T follicular helper cell (primary cell): ENCODE data around the gene TADA3.

Experiments used
- DNase-seq: peaks from one replicate; pipeline ENCODE4 v3.0.0-alpha.2; 2020; ENCODE audit warnings: low read depth

The TADA3 gene

GRCh38 chr3:9809615-9810432 lies 17.6 kb upstream of the TADA3 start, which contains the start of gene TTLL3:
Gene TTLL3, plus strand, starts transcription at chr3:9810262. Its CDS starts 400 bp downstream, at chr3:9810662.
- DNase-seq, result peak; percentile 20

DNA sequence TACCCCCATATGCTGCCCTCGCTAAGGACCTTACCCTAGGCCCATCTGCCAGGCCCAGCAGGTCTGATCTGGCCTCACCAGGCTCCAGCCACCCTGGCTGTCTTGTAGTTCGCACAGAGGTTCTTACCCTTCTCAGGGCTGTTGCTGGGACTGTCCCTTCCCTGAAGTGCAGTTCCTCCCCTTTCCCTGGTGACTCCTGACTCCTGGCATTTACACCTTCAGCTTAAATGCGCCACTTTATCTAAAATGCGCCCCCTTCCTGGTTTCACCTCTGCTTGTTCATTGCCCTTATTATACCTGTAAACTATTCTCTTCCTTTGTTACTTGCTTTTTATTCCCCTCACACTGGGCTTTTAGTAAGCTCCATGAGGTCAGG lies 17.0 kb upstream of the TADA3 start:
- no peak for DNase-seq

GRCh38 chr3:9808345-9809037 lies 16.2 kb upstream of the TADA3 start:
- DNase-seq, result peak; percentile 24

DNA sequence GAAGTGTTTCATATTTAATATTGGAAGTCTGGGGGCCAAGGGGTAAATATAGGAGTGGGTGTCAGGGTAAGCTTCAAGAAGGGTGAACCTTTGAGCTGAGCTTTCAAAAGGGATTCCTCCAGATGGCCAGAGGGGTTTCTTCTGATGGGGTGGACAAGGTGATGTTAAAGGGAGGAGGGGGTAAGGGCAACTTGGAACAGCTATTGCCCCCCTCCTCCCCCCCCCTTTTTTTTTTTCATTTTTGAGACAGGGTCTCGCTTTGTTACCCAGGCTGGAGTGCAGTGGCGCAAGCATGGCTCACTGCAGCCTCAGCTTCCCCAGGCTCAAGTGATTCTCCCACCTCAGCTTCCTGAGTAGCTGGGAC lies 15.7 kb upstream of the TADA3 start:
- no peak for DNase-seq

GRCh38 chr3:9806688-9807589 lies 14.7 kb upstream of the TADA3 start:
- no peak for DNase-seq

- DNase-seq, result no peak
Measured at GRCh38 chr3:9806137-9806536, 13.9 kb upstream of the TADA3 start.

GRCh38 chr3:9804996-9805395 lies 12.7 kb upstream of the TADA3 start:
- no peak for DNase-seq

DNA sequence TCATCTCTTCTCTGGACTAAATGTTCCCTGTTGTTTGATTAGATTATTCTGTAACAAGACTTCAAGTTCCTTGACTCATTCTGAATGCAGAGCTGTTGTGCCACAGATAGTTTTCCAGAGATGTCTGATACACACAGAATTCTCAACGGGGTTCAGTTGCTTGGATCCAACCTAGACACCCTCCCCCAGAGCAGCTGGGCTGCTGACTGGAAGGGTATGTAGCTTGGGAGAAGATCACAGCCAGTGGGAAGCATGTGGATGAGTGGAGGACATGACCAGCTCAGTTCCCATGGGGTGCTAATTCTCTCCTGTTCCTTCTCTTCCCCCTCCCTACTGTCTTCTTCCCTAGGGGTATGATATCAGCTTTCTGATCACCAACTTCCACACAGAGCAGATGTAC lies 11.2 kb upstream of the TADA3 start:
- no peak for DNase-seq

DNA sequence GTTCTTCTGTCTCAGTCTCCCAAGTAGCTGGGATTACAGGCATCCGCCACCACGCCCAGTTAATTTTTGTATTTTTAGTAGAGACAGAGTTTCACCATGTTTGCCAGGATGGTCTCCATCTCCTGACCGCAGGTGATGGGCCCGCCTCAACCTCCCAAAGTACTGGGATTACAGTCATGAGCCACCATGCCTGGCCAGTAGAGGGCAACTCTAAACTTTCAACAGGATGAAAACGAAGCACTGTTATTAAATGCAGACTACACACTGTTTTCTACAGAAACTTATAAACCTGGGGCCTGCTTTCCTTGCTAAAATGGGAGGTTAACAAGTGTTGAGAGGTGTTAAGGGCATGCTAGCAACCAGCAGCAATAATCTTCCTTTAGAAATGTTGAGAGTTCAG lies 8.3 kb upstream of the TADA3 start:
- DNase-seq, result no peak

DNA sequence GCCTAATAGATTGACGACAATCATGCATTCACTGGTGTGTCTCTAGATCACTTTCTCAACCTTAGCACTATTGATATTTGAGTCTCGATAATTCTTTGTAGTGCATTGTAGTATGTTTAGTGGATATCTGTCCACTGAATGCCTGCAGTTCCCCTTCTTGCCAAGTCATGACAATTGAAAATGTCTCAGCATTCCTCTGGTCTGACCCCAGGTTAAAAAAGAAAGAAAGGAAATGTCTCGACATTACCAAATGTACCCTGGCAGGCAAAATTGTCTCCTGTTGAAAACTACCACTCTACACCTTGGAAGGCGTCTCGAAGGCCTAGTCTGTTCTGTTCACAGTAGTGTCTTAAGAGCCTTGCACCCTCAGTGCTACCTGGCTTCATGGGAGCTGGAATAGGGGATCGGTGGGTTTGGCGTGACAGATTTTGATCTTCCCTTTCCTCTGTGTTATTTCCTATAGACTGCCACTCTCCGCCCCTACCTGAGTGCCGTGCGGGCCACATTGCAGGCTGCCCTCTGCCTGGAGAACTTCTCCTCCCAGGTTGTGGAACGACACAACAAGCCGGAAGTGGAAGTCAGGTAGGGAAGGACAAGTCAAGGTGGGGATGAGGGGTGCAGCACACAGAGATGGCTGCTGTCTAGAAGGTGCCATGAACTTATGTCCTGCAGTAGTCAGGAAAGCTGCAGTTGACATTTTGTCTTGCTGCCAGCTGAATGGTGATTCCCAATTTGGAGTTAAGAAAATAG lies 5.1 kb upstream of the TADA3 start:
- no peak for DNase-seq

DNA sequence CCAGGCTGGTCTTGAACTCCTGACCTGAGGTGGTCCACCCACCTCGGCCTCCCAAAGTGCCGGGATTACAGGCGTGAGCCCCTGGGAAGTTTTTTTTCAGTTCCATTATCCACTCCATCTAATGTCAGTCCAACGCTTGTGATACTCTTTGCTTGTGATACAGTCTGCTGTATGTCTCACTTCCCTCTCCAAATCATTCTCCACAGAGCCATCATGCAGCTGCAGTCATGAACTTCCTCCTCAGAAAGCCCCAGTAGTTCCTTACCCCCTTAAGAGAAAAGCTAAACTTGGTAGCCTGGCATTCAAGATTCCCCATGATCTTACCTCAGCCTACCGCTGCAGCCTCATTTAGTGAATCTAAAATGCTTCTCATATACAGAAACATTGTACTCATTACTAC lies 2.9 kb upstream of the TADA3 start:
- no peak for DNase-seq

- no peak for DNase-seq
Measured at GRCh38 chr3:9794400-9794799, 2.1 kb upstream of the TADA3 start.

DNA sequence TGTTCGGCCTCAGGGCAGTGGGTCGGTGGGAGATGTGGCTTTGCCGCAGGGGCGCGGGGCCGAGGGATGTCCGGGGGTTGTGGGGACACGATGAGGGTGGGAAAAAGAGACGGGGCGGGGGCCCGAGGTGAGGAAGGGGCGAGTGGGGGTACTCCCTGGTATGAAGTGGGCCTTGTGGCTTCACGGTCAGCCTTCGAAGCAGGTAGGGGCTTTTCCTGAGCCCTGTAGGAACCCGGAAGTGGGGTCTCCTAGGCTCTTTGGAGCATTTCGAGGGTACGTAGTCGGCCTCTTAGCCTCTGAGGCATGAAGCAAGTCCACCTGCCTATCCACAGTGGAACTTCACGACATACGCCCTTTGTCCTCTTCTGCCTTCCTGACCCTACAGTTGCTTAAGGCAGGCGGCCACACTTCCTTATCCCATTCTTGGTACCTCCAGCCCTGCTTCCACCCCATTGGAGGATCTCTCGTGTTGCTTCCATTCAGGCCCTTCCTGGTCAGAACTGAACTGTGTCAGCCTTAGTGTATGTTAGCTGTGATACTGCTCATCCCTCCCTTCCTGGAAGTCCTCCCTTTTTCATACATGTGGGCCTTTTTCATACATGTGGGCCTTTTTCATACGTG lies 998 bp upstream of the TADA3 start:
- no peak for DNase-seq

- no peak for DNase-seq
Measured at GRCh38 chr3:9791790-9792404, 376 bp downstream of the TADA3 start.

GRCh38 chr3:9791127-9791526 lies 1.1 kb downstream of the TADA3 start:
- DNase-seq, result no peak

DNA sequence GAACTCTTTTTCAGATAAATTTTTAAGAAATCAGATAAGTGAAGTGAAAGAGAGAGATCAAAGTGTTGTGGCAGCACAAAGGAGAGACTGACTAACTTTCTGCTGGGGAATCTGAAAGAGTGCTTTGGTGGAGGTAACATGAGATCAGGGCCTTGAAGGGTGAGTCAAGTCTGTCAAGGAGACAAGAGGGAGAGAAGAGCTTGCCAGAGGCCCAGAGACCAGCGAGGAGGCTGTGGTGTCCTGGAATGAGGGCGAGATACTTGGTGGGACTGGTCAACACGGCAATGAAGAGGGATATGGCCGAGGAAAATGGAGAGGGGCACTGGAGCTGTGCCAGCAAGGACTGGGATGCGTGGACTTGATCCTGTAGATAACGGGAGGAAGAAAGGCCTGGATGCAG lies 4.6 kb downstream of the TADA3 start:
- DNase-seq, result no peak

GRCh38 chr3:9786825-9787669 lies 5.2 kb downstream of the TADA3 start:
- DNase-seq, result no peak

- DNase-seq, result no peak
Measured at GRCh38 chr3:9786209-9786739, 6.0 kb downstream of the TADA3 start.

- DNase-seq, result no peak
Measured at GRCh38 chr3:9785602-9786001, 6.7 kb downstream of the TADA3 start.

GRCh38 chr3:9784965-9785364 lies 7.3 kb downstream of the TADA3 start:
- DNase-seq, result no peak
